CD4-positive, alpha-beta T cell treated with Interleukin-17A for 1 hour (primary cell): ENCODE results near the gene FHIT.
A peak's percentile ranks its signal among the peaks of the same experiment; 100 is the strongest.
"Not testable (repeated sequence)": the region's sequence is repeated elsewhere in the genome, so short reads cannot be mapped to it uniquely, and the experiment has no call there.

ENCODE experiments used
- DNase-seq: peaks from one replicate; pipeline ENCODE4 v3.0.0-alpha.2; 2020

Gene FHIT

GRCh38 chr3:61053781-61054496, 197.3 kb downstream of the FHIT start:
- DNase-seq = no peak

DNA sequence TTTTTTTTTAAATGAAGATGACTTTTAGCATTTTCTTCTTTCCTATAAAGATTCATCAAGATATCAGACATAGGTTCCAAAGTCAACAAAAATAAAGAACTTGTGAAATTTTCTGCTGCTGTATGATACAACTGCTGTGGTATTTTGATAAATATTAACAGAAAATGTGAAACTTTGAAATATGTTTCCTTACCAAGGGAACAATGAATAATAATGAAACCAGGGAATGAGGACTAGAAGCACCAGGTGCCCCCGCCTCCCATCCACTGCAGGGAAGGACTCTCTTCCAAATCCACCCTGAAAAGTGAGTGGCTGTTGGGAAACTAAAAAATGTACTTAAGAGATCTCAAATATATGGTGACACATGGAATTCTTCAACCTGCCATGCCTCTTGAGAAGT, 198.4 kb downstream of the FHIT start:
- no peak for DNase-seq

GRCh38 chr3:61051666-61052065, 199.6 kb downstream of the FHIT start:
- no peak for DNase-seq

DNA sequence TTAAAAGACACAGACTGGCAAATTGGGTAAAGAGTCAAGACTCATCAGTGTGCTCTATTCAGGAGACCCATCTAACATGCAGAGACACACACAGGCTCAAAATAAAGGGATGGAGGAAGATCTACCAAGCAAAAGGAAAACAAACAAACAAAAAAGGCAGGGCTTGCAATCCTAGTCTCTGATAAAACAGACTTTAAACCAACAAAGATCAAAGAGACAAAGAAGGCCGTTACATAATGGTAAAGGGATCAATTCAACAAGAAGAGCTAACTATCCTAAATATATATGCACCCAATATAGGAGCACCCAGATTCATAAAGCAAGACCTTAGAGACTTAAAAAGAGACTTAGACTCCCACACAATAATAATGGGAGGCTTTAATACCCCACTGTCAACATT, 206.1 kb downstream of the FHIT start:
- not testable (repeated sequence) for DNase-seq

- no peak for DNase-seq
These were observed 208.1 kb downstream of the FHIT start for GRCh38 chr3:61043156-61043555.

DNA sequence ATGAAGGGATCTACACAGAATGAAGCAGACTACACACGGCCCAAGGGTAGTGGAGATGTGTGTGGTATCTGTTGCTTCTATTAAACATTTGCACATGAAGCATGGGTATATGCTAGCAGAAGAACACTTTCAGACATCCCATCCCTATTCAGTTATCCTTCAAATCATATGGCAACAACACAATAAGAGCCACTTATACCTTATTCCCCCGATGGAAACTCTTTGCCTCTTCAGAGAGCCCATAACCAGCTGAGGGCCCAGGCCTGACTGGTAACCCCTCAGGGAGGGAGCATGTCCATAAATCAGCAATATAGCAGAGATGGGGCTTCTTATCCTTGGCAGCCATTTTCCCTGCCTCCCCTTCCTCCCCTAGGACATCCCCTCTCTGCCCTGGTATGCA, 210.6 kb downstream of the FHIT start:
- no peak for DNase-seq

DNA sequence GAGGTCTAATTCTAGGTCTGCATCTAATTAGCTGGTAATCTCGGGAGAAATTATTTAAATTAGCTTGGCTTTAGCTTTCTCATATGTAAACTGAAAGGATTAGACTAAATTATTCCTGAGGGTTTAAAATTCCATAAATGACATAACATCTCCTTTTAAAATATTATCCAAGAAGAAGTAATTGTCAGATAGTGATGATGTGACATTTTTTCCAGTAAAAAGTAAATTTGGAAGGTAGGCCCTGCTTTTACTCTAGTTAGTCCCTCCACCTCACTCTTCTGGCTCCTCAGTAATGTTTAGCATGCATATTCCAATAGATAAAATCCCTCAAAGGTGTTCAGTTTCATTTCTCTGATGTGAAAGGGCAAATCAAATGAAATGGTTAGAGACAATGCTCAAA, 215.7 kb downstream of the FHIT start:
- DNase-seq = no peak

DNA sequence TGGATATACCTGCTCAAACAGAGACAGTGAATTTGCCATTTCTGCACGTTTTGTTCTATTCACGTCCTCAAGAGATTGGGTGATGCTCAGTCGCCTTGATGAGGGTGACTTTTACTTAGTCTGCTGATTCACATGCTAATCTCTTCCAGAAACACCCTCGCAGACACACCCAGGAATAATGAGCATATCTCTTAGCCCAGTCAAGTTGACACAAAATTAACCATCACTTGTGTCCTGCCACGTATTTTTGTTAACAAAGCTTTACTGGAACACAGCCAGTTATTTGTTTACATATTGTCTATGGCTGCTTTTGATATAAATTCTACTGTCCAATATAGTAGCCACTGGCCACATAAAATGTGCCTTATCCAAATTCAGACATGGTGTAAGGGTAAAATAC, 218.3 kb downstream of the FHIT start:
- DNase-seq = no peak

GRCh38 chr3:61031503-61031902, 219.7 kb downstream of the FHIT start:
- no peak for DNase-seq

- DNase-seq = no peak
These were observed 220.7 kb downstream of the FHIT start for GRCh38 chr3:61030469-61031035.

DNA sequence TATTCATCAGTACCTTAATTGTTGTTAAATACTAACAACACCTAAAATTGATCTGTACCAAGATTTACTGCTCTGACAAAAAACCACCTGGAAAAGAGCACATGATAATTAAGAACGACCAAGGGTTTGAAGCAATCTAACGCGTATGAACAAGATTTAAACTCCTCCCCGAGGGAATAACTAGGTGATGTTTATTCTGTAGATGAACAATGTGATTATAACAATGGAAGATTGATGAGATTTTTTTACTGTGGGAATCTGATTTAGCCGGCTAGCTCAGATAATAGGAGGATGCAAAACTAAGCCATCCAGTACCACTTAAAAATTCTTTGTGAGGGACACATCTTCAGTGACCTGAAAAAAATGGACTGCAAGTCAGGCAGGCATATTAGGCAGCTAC, 222.1 kb downstream of the FHIT start:
- DNase-seq = no peak

GRCh38 chr3:61018807-61019206, 232.4 kb downstream of the FHIT start:
- no peak for DNase-seq

- not testable (repeated sequence) for DNase-seq
These were observed 234.2 kb downstream of the FHIT start for GRCh38 chr3:61017028-61017427.

DNA sequence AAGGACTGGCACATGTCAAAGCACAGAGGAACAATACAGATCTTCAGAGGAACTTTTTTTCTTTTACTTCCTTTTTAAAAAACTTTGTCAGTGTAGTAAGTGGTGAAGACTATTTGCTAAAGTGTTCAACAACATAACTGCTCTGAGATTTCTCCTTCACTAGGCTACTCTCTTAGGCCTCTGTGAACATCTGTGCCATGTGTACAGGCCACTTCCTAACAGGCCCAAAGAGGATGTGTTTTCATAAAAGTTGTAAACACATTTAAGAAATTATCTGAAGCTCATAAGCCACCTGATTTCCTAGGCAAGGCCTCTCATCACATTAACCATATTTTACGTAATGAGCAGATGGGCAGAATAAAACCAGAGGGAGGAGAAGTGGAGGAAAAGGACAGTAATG, 235.4 kb downstream of the FHIT start:
- DNase-seq = no peak

GRCh38 chr3:61015408-61015807, 235.8 kb downstream of the FHIT start:
- DNase-seq = no peak

DNA sequence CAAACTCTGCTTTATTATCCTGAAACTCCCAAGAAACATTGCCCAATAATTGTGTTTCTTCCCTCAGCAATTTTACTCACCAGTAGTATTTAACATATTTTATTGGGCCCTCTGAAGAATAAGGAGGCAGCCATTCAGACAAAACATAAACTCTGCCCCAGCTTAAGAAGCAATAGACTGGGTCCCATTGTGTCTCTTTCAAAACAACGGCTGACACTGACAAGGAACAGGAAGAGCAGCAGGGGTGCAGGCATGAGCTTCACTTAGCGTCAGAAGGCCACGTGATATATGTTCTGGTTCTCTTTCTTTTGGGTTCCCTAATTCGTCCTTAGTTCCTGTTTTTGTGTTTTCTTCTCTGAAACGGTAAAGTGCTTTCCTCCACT, 242.3 kb downstream of the FHIT start:
- peak; percentile 1 for DNase-seq

DNA sequence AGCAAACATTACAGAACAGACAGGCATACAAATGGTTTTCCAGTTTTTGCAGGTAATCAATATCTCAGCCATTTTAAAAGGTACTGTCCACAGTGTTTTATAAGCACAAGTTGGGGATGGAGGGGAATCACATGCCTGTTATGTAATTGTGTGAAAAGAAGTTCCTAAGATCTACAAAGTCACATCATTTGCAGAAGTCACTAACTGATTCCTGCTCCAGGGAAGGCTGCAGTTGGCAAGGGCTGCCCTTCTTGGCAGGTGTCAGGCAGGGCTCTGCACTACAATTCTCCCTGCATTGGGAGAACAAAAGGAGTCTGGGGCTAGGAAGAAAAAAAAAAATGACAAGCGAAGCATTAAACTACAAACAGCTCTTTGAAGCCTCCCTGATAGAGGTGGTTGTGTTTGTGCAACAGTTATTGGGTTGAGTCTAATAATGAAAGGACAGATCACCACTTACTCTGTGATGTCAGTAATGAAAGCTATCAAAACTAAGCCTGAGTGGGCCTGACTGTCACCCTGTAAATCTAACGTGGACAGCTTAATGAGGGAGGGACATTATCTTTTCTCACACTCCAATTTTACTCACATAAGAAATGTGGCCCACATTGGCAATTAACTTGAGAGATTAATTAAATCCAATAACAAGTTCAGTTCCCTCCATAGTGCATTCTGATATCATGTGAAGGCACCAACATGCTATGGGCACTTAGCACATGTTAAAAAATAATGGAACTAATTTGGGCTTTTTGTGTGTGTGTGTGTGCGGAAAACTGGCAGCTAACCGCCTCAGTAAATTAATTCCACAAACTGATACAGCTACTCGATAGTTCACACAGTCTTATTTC, 242.9 kb downstream of the FHIT start:
- no peak for DNase-seq

GRCh38 chr3:61005591-61005990, 245.7 kb downstream of the FHIT start:
- DNase-seq = no peak

- no peak for DNase-seq
These were observed 252.4 kb downstream of the FHIT start for GRCh38 chr3:60998858-60999257.

- DNase-seq = no peak
These were observed 258.9 kb downstream of the FHIT start for GRCh38 chr3:60992395-60992794.

DNA sequence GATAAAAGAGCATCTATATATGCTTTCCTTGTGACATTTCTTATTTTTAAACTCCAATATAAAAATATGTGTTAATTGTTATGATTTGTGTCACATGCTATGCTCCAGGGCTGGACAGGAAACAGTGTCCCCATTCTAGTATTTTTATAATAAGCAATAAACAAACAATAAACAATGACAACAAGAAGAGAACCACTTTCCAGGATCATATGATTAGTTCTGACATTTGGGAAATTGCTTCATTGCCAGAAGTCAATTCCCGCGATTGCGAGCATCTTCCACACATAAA, 260.9 kb downstream of the FHIT start:
- no peak for DNase-seq

DNA sequence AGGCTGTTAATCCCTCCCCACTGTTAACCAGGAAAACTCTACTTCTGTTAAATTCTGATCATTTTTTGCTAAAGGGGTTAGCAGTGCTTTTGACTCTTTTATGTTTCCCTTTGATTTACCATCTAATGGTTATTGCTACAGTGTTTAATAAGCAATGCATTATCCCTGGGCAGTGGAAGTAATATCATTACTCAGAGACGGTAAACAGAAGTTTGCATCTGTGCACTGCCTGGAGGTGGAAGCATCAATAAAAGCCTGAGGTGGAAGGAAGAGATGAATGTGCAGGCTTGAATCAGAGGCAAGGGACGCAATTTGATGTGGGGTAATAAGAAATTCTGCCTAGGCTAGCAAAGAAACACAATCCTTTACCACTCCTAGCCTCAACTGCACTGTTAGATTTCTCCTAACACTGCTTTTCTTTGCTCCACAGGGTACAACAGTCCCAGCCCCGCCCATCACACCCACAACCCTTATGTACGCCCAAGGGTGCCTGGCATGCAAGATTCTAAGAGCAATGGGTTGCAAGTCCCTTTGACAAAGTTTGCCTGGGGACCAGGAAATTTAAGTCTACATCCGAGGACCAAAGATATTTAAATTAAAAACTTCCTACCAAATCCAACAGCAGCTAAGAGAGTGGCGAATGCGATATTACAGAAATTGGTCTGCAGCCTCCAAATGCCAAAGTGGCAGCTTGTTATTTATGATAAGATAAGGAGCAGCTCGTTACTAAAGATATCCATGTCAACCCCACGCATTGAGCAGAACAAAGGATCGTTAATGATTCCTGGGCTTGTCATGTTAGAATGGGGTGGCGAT, 261.4 kb downstream of the FHIT start:
- DNase-seq = no peak

DNA sequence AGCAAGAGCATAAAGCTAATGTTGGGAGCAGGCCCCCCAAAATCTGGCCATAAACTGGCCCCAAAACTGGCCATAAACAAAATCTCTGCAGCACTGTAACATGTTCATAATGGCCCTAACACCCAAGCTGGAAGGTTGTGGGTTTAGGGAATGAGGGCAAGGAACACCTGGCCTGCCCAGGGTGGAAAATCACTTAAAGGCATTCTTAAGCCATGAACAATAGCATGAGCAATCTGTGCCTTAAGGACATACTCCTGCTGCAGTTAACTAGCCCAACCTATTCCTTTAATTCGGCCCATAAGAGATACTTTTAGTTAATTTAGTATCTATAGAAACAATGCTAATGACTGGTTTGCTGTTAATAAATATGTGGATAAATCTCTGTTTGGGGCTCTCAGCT, 264.1 kb downstream of the FHIT start:
- DNase-seq = not testable (repeated sequence)

GRCh38 chr3:60986552-60986951, 264.7 kb downstream of the FHIT start:
- no peak for DNase-seq
